Endothelial cell of umbilical vein (primary cell): Measurements from ENCODE around the gene ACTL8. TPM values are rescaled to one million over a fixed set of nuclear protein-coding genes. Genes with fewer than 3 reads are reported as not detected.

Experiments
- BruUV-seq: library from RNA; stranded (reverse); fragments of 400-500 nt; replicated peaks from 2 replicates; lab custom pipeline; 2021; lab: Mats Ljungman, UMichigan
- CTCF ChIA-PET: fragments of 300-600, 350-600 bp; sonication (Branson Sonifier 250); formaldehyde crosslinking; loops from one replicate; lab custom pipeline; 2021; ENCODE audit warnings: antibody characterized with exemption, inconsistent platforms; lab: Charles Lee
- POLR2A ChIA-PET: fragments of 300-600, 350-600 bp; sonication (Branson Sonifier 250); formaldehyde crosslinking; loops from one replicate; lab custom pipeline; 2021; ENCODE audit warnings: antibody characterized with exemption, inconsistent platforms; lab: Charles Lee
- DNase-seq: peaks from one replicate; pipeline ENCODE4 v3.0.0-alpha.2; 2011; ENCODE audit warnings: low read depth, low spot score
- FAIRE-seq: peaks from 2 replicates; lab custom pipeline; 2011; peaks lifted over from hg19 to GRCh38; lab: Jason Lieb, UNC
- H2AFZ ChIP-seq: 2 replicates; pipeline ENCODE4 v1.6.0; 2012; ENCODE audit warnings: low read depth, low read length, control low read depth, inconsistent platforms
- H3K27ac ChIP-seq: 2 replicates; pipeline ENCODE4 v1.5.1; 2011; ENCODE audit warnings: low read depth, mild to moderate bottlenecking, control low read depth, low read length, moderate library complexity; ENCODE audit not compliant: insufficient read depth
- H3K27me3 ChIP-seq, 2 experiments: 2 replicates each; pipeline versions ENCODE4 v1.6.0 to v1.6.1; 2011; ENCODE audit warnings: low read length in 2 of 2, mixed read lengths in 1 of 2; ENCODE audit not compliant: control insufficient read depth in 2 of 2, insufficient read depth in 2 of 2
- H3K36me3 ChIP-seq, 2 experiments: 2 replicates in 1 of 2; 3 replicates in 1 of 2; pipeline ENCODE4 v1.5.1; 2011; ENCODE audit warnings: low read length in 2 of 2, mild to moderate bottlenecking in 1 of 2, moderate library complexity in 1 of 2; ENCODE audit not compliant: control insufficient read depth in 2 of 2, insufficient read depth in 2 of 2; ENCODE audit errors: extremely low read depth in 1 of 2
- H3K4me1 ChIP-seq: 3 replicates; pipeline ENCODE4 v1.5.1; 2011; ENCODE audit warnings: mild to moderate bottlenecking, low read length; ENCODE audit not compliant: control insufficient read depth, insufficient read depth; ENCODE audit errors: extremely low read depth
- H3K4me2 ChIP-seq: 2 replicates; pipeline ENCODE4 v1.6.1; 2011; ENCODE audit warnings: low read length, control low read depth, mixed read lengths; ENCODE audit not compliant: insufficient read depth
- H3K4me3 ChIP-seq, 3 experiments: fragments of 200-600 bp in 1 of 3; sonication (generic), shearing (Covaris generic) in 1 of 3; replicated peaks in 1 of 3; 2 replicates each; pipeline ENCODE4 v1.5.1; 2011 to 2016; ENCODE audit warnings: control low read depth in 3 of 3, low read length in 3 of 3, mild to moderate bottlenecking in 2 of 3, inconsistent platforms in 1 of 3, low read depth in 1 of 3, moderate library complexity in 1 of 3; ENCODE audit not compliant: insufficient read depth in 1 of 3
- H3K79me2 ChIP-seq: 2 replicates; pipeline ENCODE4 v1.6.0; 2012; ENCODE audit warnings: low read length, inconsistent platforms; ENCODE audit not compliant: control insufficient read depth, insufficient read depth
- H3K9ac ChIP-seq: replicated peaks from 2 replicates; pipeline ENCODE3; 2011; ENCODE audit warnings: low read length, control low read depth; ENCODE audit not compliant: insufficient read depth; ENCODE audit errors: extremely low read depth
- H3K9me1 ChIP-seq: replicated peaks from 3 replicates; pipeline ENCODE4 v1.6.0; 2011; ENCODE audit warnings: mild to moderate bottlenecking, low read length; ENCODE audit not compliant: control insufficient read depth, insufficient read depth; ENCODE audit errors: extremely low read depth
- H3K9me3 ChIP-seq: replicated peaks from 2 replicates; pipeline ENCODE4 v1.5.1; 2012; ENCODE audit warnings: low read length, inconsistent platforms; ENCODE audit not compliant: control insufficient read depth, insufficient read depth
- H4K20me1 ChIP-seq: replicated peaks from 2 replicates; pipeline ENCODE3; 2011; ENCODE audit warnings: mild to moderate bottlenecking, low read length; ENCODE audit not compliant: control insufficient read depth, insufficient read depth; ENCODE audit errors: extremely low read depth
- CTCF ChIP-seq, 2 donors: IDR thresholded peaks; 1 replicate in 1 of 2; 2 replicates in 1 of 2; pipeline ENCODE4 v1.5.1; 2011; ENCODE audit warnings: low read length in 2 of 2, mild to moderate bottlenecking in 2 of 2, moderate library complexity in 2 of 2, control low read depth in 1 of 2, inconsistent platforms in 1 of 2, low read depth in 1 of 2; ENCODE audit not compliant: insufficient read depth in 1 of 2; ENCODE audit errors: extremely low read depth in 1 of 2
- EZH2 ChIP-seq: IDR thresholded peaks from 2 replicates; pipeline ENCODE4 v1.6.1; 2012; ENCODE audit warnings: borderline replicate concordance, low read depth, mild to moderate bottlenecking, moderate library complexity, low read length, inconsistent platforms; ENCODE audit not compliant: severe bottlenecking
- FOS ChIP-seq: IDR thresholded peaks from 2 replicates; pipeline ENCODE4 v1.6.1; 2011; ENCODE audit warnings: mild to moderate bottlenecking, low read length, moderate library complexity, borderline replicate concordance; ENCODE audit not compliant: insufficient read depth
- GATA2 ChIP-seq: IDR thresholded peaks from 2 replicates; pipeline ENCODE4 v1.7.0; 2011; ENCODE audit warnings: low read depth, mild to moderate bottlenecking, moderate library complexity, mixed read lengths, low read length; ENCODE audit not compliant: insufficient read length, insufficient read depth
- JUN ChIP-seq: IDR thresholded peaks from 2 replicates; pipeline ENCODE4 v1.6.1; 2011; ENCODE audit warnings: borderline replicate concordance, low read depth; ENCODE audit not compliant: insufficient read length, insufficient read depth
- MAX ChIP-seq: IDR thresholded peaks from 2 replicates; pipeline ENCODE4 v1.6.1; 2011; ENCODE audit not compliant: insufficient read depth, insufficient read length
- MYC ChIP-seq: IDR thresholded peaks from one replicate; pipeline ENCODE4 v1.6.1; 2011; ENCODE audit warnings: mild to moderate bottlenecking, low read depth, low read length
- POLR2A ChIP-seq: IDR thresholded peaks from 2 replicates; pipeline ENCODE4 v1.6.1; 2012; ENCODE audit warnings: low read depth, mild to moderate bottlenecking, control low read depth, low read length
- POLR2AphosphoS5 ChIP-seq: IDR thresholded peaks from 2 replicates; pipeline ENCODE4 v1.6.1; 2012; ENCODE audit warnings: low read depth, mild to moderate bottlenecking, control low read depth, low read length, moderate library complexity; ENCODE audit not compliant: insufficient read depth
- dilution Hi-C: fragments of 300-500 bp; cut with MboI; formaldehyde crosslinking; loops from one replicate; pipeline ENCODE4 v1.15.0; 2019; ENCODE audit warnings: low sequenced_read_pairs; ENCODE audit not compliant: extremely low pct_ligation_motif_present
- intact Hi-C: fragments of 100-400 bp; cut with micrococcal nuclease; formaldehyde crosslinking; loops from one replicate; pipeline ENCODE4 v1.10.0; 2022
- polyA plus RNA-seq, 4 experiments: library from polyadenylated mRNA; depleted of rRNA in 3 of 4; stranded (reverse) in 3 of 4; unstranded in 1 of 4; fragments of >200 nt; gene quantifications; 2 replicates each; pipeline versions ENCODE4 v1.2.1 to v1.2.3, GENCODE V29; 2011 to 2012; ENCODE audit warnings: missing spikeins in 1 of 4
- total RNA-seq: library from RNA; stranded (reverse); gene quantifications from 2 replicates; pipeline ENCODE4 v1.2.3, GENCODE V29; 2021

ACTL8 gene
- total and polyA plus RNA-seq, 2 donors (not counting 3 experiments of a cell fraction or from before 2014, with no cell fraction given), result not detected

- no peak overlapping the region for H2AFZ ChIP-seq
- H3K4me3 ChIP-seq, result no peak overlapping the region
- no peak for TF ChIP-seq JUN
- no peak overlapping the region for H3K27ac ChIP-seq
- no peaks in the 10 kb centered on the region for H3K27me3 ChIP-seq
- no peak for DNase-seq
- H3K4me2 ChIP-seq, result no peak overlapping the region
- no peak overlapping the region for H3K9ac ChIP-seq
- no peak for FAIRE-seq
- no peaks in the 10 kb centered on the region for H3K36me3 ChIP-seq
- H3K9me1 ChIP-seq, result no peaks in the 10 kb centered on the region
- no peaks in the 10 kb centered on the region for H4K20me1 ChIP-seq
- no peaks in the 10 kb centered on the region for H3K79me2 ChIP-seq
- no TSS peak for BruUV-seq
- intact Hi-C loops, result no loop called here
- no peaks in the 10 kb centered on the region for H3K9me3 ChIP-seq
- no peaks in the 10 kb centered on the region for H3K4me1 ChIP-seq
- dilution Hi-C loops, result no loop called here
- ChIA-PET CTCF (no interaction called here), POLR2A (no interaction called here)
Measured at GRCh38 chr1:17744666-17745478, 10.3 kb upstream of the ACTL8 start.

- CTCF ChIA-PET, result interaction anchor here (0.8 kb wide), 1 partner anchor 9 kb away, joined by 4 read pairs; no protein-coding TSS in a partner anchor
- FAIRE-seq, result no peak
Measured at GRCh38 chr1:17745479-17745955, 9.6 kb upstream of the ACTL8 start.

More at GRCh38 chr1:17745479-17745955, 9.6 kb upstream of the ACTL8 start:
- H3K27ac ChIP-seq, result no peak overlapping the region
- H3K9me1 ChIP-seq, result no peaks in the 10 kb centered on the region
- no peaks in the 10 kb centered on the region for H3K27me3 ChIP-seq
- H3K4me2 ChIP-seq, result no peak overlapping the region
- no peaks in the 10 kb centered on the region for H3K9me3 ChIP-seq
- H3K4me3 ChIP-seq, result no peak overlapping the region
- H3K4me1 ChIP-seq, result no peaks in the 10 kb centered on the region
- BruUV-seq, result no TSS peak
- H3K9ac ChIP-seq, result no peak overlapping the region
- no peaks in the 10 kb centered on the region for H4K20me1 ChIP-seq
- no peak for DNase-seq
- no peak overlapping the region for H2AFZ ChIP-seq
- dilution Hi-C loops, result no loop called here
- intact Hi-C loops, result no loop called here
- TF ChIP-seq GATA2, result no peak
- no peak for TF ChIP-seq MYC
- no peak for TF ChIP-seq EZH2
- TF ChIP-seq MAX, result no peak
- TF ChIP-seq FOS, result no peak
- no peak for TF ChIP-seq POLR2AphosphoS5
- TF ChIP-seq JUN, result no peak
- TF ChIP-seq POLR2A, result no peak
- TF ChIP-seq CTCF (IDR thresholded peaks at IDR 0.05; ENCODE audit: extremely low read depth in 1 of 2, insufficient read depth in 1 of 2, low read depth in 1 of 2, low read length in 2 of 2), result no peak
- H3K36me3 ChIP-seq, result no peaks in the 10 kb centered on the region
- H3K79me2 ChIP-seq, result no peaks in the 10 kb centered on the region
- POLR2A ChIA-PET, result no interaction called here
